ENCODE results near the gene SIGLEC14.

The SIGLEC14 gene

GRCh38 chr19:51621178-51621577 is 25.4 kb downstream of the SIGLEC14 start:
- no peak for TF ChIP-seq CTCF (IDR thresholded peaks at IDR 0.05; ENCODE audit: control insufficient read depth, extremely low read depth, insufficient read depth)
- H3K4me3 ChIP-seq (ENCODE audit: low read depth, low read length), result no peak overlapping the region
- DNase-seq (ENCODE audit: low read depth), result no peak

- no peak for TF ChIP-seq CTCF (IDR thresholded peaks at IDR 0.05; ENCODE audit: control insufficient read depth, extremely low read depth, insufficient read depth)
- no peak overlapping the region for H3K4me3 ChIP-seq (ENCODE audit: low read depth, low read length)
These were observed 30.6 kb downstream of the SIGLEC14 start for GRCh38 chr19:51615991-51616390.

GRCh38 chr19:51614789-51615188 is 31.8 kb downstream of the SIGLEC14 start:
- DNase-seq (ENCODE audit: low read depth), result no peak
- H3K4me3 ChIP-seq (ENCODE audit: low read depth, low read length), result no peak overlapping the region
- no peak for TF ChIP-seq CTCF (IDR thresholded peaks at IDR 0.05; ENCODE audit: control insufficient read depth, extremely low read depth, insufficient read depth)

More at GRCh38 chr19:51615991-51616390, 30.6 kb downstream of the SIGLEC14 start:
- peak; percentile 45 for DNase-seq (ENCODE audit: low read depth)

GRCh38 chr19:51610576-51610975 is 36.0 kb downstream of the SIGLEC14 start:
- no peak overlapping the region for H3K4me3 ChIP-seq (ENCODE audit: low read depth, low read length)
- TF ChIP-seq CTCF (IDR thresholded peaks at IDR 0.05; ENCODE audit: control insufficient read depth, extremely low read depth, insufficient read depth), result no peak
- no peak for DNase-seq (ENCODE audit: low read depth)

DNA sequence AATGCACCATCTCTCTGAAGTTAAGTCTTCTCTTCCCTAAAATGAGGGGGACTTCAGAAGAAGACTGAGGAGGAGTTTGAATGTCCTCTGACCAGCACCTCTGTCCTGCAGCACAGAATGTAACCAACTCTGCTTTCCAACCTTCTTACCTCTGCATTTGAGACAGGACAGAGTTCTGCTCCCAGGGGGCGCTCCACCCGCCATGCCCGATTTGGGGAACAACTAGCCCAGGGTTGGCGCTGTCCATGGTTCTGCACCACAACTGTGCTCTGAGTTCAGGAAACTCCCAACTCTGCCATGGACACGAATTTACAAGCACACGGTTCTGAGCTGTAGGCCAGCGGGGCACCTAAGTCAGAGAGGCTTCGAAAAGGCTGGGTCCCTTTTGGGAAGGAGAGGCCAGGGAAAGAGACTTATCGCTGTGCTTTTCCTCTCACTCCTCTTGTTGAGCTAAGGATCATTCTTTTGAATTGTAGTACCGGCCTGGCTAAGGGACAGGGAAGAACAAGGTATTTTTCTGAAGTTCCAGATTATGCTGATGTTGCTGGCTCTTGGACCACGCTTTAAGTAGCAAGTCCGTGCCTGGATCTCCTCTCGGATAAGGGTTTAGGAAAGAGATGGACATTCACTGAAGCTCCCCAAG is 38.6 kb downstream of the SIGLEC14 start:
- peak; percentile 60 for DNase-seq (ENCODE audit: low read depth)
- peak; percentile 93 for TF ChIP-seq CTCF (IDR thresholded peaks at IDR 0.05; ENCODE audit: control insufficient read depth, extremely low read depth, insufficient read depth)
- H3K4me3 ChIP-seq (ENCODE audit: low read depth, low read length), result no peak overlapping the region

DNA sequence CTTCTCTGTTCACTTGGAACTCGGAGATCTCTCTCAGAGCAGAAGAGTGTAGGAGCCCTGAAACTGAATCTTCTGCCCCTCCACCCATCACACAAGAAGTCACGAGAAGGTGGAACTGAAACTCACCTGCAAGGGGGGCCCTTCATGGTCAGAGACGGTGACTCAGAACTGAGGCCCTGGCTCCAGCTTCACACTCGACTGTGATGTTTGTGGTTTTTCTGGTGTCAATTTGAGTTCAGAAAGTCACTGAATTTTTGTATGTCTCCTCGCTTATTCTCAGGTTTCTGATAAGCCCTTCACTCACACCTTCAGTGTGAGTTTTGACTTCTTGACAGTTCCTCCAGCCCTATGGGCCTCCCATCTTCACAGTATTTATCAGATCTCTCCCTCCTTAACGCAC is 39.5 kb downstream of the SIGLEC14 start:
- no peak for DNase-seq (ENCODE audit: low read depth)
- no peak overlapping the region for H3K4me3 ChIP-seq (ENCODE audit: low read depth, low read length)
- no peak for TF ChIP-seq CTCF (IDR thresholded peaks at IDR 0.05; ENCODE audit: control insufficient read depth, extremely low read depth, insufficient read depth)

All from LNCaP clone FGC (cell line).